ENCODE data around the gene VARS2.

The VARS2 gene

DNA sequence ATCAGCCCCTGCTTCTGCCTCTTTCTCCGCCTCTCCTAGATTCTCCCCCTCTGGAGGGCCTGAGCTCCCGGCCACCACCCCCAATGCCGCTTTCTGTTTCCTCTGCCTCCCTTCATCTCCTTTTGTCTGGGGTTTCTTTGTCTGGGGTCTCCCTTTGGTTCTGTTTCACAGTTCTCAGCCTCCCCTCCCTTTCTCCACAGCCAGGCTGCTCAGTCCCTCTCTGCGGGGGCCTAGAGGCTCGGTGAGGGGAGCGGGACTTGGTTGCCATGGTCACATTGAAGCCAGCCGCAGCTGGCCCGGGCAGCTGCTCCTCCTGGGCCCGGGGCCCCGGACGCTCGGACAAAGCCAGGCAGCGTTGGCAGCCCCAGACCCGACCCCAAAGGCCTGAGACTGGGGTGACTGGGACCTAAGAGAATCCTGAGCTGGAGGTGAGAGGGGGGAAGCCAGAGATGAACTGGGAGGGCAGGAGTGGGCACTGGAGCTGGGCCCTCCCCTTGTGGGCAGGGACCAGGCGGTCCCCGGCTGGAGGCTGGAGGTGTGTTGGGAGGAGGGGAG, 33.3 kb upstream of the VARS2 start:
- H3K4me2 ChIP-seq (ENCODE audit: low read length) = no peak overlapping the region
- H3K27ac ChIP-seq (ENCODE audit: low read length) = no peak overlapping the region
- H4K20me1 ChIP-seq (ENCODE audit: insufficient read depth, low read length) = no peaks in the 10 kb centered on the region
- TF ChIP-seq, protein P1, sequence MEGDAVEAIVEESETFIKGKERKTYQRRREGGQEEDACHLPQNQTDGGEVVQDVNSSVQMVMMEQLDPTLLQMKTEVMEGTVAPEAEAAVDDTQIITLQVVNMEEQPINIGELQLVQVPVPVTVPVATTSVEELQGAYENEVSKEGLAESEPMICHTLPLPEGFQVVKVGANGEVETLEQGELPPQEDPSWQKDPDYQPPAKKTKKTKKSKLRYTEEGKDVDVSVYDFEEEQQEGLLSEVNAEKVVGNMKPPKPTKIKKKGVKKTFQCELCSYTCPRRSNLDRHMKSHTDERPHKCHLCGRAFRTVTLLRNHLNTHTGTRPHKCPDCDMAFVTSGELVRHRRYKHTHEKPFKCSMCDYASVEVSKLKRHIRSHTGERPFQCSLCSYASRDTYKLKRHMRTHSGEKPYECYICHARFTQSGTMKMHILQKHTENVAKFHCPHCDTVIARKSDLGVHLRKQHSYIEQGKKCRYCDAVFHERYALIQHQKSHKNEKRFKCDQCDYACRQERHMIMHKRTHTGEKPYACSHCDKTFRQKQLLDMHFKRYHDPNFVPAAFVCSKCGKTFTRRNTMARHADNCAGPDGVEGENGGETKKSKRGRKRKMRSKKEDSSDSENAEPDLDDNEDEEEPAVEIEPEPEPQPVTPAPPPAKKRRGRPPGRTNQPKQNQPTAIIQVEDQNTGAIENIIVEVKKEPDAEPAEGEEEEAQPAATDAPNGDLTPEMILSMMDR (IDR thresholded peaks at IDR 0.05; ENCODE audit: low read depth, low read length) = no peak
- TF ChIP-seq EZH2phosphoT487 (IDR thresholded peaks at IDR 0.05; ENCODE audit: low read depth) = no peak
- no peak overlapping the region for H3K9ac ChIP-seq (ENCODE audit: low read length)
- H3K36me3 ChIP-seq (replicated peaks; ENCODE audit: low read depth, low read length) = no peaks in the 10 kb centered on the region
- H3K79me2 ChIP-seq (ENCODE audit: low read length) = no peaks in the 10 kb centered on the region
- no peak overlapping the region for H3K4me3 ChIP-seq (ENCODE audit: low read length)
- H2AFZ ChIP-seq (ENCODE audit: low read depth, low read length) = no peak overlapping the region
- H3K9me3 ChIP-seq (ENCODE audit: insufficient read depth, low read length) = no peaks in the 10 kb centered on the region
- peaks cover 2% of the 10 kb centered on the region; the same call in 1 of the 2 replicates for H3K27me3 ChIP-seq (ENCODE audit: low read depth, low read length)
- peaks cover 38% of the 10 kb centered on the region for H3K4me1 ChIP-seq (ENCODE audit: low read length)

DNA sequence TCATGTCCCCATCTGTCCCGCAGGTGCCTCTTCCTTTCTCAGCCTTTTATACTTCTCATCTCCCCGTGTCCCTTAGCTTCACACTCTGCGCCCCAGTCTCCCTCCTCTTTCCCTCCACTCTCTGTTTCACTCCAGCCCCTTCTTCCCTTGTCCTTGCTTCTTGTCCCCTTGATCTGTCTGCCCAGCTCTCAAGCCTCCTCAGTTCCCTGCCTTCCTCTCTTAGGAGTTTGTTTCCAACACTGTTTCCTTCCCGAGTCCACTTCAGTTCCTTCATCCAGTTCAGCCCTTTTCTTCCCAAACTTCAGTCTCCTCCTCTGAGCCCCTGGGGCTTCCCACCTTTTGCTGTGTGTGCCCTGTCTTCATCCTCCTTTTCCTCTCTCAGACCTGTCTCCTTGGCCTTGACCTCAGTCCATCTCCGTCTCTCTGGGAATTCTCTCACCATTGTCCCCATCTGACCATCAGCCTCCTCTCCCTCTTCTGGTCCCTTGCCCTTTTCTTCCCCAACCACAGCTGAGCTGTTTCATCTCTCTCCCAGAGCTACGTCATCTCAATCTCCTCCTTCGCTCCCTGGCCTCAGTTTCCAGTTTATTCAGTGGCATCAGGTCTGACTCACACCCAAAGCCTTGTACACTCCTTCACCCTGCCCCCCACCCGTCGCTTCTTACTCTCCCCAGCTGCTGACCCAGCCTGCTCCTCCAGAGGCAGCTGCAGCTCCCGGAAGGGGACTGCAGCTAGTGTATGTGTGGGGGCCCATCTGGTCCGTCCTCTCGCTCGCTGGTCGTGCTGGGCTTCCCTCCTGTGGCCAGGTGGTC, 32.4 kb upstream of the VARS2 start:
- Histone ChIP-seq H3K4me2 (ENCODE audit: low read length) (peak overlapping the region; percentile 98), H3K27ac (ENCODE audit: low read length) (no peak overlapping the region), H4K20me1 (ENCODE audit: insufficient read depth, low read length) (no peaks in the 10 kb centered on the region), H3K9me3 (ENCODE audit: insufficient read depth, low read length) (no peaks in the 10 kb centered on the region), H3K27me3 (ENCODE audit: low read depth, low read length) (no peaks in the 10 kb centered on the region; the same call in 1 of the 2 replicates), H3K36me3 (replicated peaks; ENCODE audit: low read depth, low read length) (no peaks in the 10 kb centered on the region), H3K4me1 (ENCODE audit: low read length) (peaks cover 38% of the 10 kb centered on the region), H3K4me3 (ENCODE audit: low read length) (peak overlapping the region; percentile 26; the same call in 1 of the 2 replicates), H3K9ac (ENCODE audit: low read length) (no peak overlapping the region), H3K79me2 (ENCODE audit: low read length) (no peaks in the 10 kb centered on the region), H2AFZ (ENCODE audit: low read depth, low read length) (no peak overlapping the region)
- TF ChIP-seq, protein P1 (IDR thresholded peaks at IDR 0.05; ENCODE audit: low read depth, low read length) = no peak
- no peak for TF ChIP-seq EZH2phosphoT487 (IDR thresholded peaks at IDR 0.05; ENCODE audit: low read depth)

DNA sequence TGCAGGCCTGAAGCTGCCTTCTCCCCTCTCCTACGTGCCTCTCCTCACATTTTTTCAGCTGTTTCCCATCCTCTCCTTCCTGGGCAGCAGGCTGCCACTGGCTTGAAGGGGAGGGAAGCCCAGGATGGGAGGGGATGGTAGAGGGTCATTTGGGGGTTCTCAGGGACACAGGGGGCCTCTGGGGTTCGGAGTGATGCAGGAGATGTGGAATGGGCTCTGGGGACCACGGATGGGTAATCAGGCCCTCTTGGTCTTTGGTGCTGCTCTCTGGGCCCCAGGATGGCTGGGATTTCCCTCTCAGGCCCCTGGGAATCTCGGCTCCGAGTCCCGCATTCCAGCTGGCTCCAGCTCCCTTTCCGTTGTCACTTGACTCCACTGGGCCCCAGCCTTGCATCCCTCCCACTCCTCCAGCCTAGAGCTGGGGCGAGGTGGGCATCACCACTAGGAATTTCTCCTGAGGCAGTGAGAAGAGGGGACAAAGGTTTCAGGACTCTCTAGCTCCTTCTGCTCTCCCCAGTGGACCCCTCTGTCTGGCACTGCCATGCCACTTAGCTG, 31.8 kb upstream of the VARS2 start:
- H3K9me3 ChIP-seq (ENCODE audit: insufficient read depth, low read length) = no peaks in the 10 kb centered on the region
- H3K36me3 ChIP-seq (replicated peaks; ENCODE audit: low read depth, low read length) = no peaks in the 10 kb centered on the region
- H3K4me3 ChIP-seq (ENCODE audit: low read length) = peak overlapping the region; percentile 26; the same call in 1 of the 2 replicates
- no peak for TF ChIP-seq EZH2phosphoT487 (IDR thresholded peaks at IDR 0.05; ENCODE audit: low read depth)
- TF ChIP-seq, protein P1 (IDR thresholded peaks at IDR 0.05; ENCODE audit: low read depth, low read length) = no peak
- no peaks in the 10 kb centered on the region; the same call in 1 of the 2 replicates for H3K27me3 ChIP-seq (ENCODE audit: low read depth, low read length)
- H2AFZ ChIP-seq (ENCODE audit: low read depth, low read length) = no peak overlapping the region
- no peak overlapping the region for H3K27ac ChIP-seq (ENCODE audit: low read length)
- H3K9ac ChIP-seq (ENCODE audit: low read length) = no peak overlapping the region
- H3K4me1 ChIP-seq (ENCODE audit: low read length) = peaks cover 37% of the 10 kb centered on the region
- peak overlapping the region; percentile 98 for H3K4me2 ChIP-seq (ENCODE audit: low read length)
- no peaks in the 10 kb centered on the region for H3K79me2 ChIP-seq (ENCODE audit: low read length)
- no peaks in the 10 kb centered on the region for H4K20me1 ChIP-seq (ENCODE audit: insufficient read depth, low read length)
